Natural killer cell (primary cell): ENCODE results near the gene SYNGR4. TPM values are rescaled to one million over a fixed set of nuclear protein-coding genes. Genes with fewer than 3 reads are reported as not detected.

Source experiments
- ATAC-seq, 3 donors: fragments of 150-1000 bp in 2 of 3; fragments of 200-7000 bp in 1 of 3; cut with Tn5 transposase; 1 replicate in 1 of 3; 2 replicates in 2 of 3; pipeline ENCODE4 v1.10.0; 2021; ENCODE audit warnings: mild to moderate bottlenecking in 2 of 3, moderate library complexity in 2 of 3
- DNase-seq, 2 donors: peaks; one replicate each; pipeline versions ENCODE4 v3.0.0 to v3.0.0-alpha.2; 2013 to 2021; ENCODE audit warnings: mixed read lengths in 1 of 2
- H3K27ac ChIP-seq: one replicate; pipeline ENCODE4 v1.5.1; 2013; ENCODE audit warnings: mild to moderate bottlenecking, low read length
- H3K27me3 ChIP-seq: one replicate; pipeline ENCODE4 v1.6.1; 2013; ENCODE audit warnings: low read length; ENCODE audit not compliant: control insufficient read depth, insufficient read depth
- H3K36me3 ChIP-seq: one replicate; pipeline ENCODE4 v1.6.1; 2013; ENCODE audit warnings: low read length; ENCODE audit not compliant: control insufficient read depth, insufficient read depth
- H3K4me1 ChIP-seq: one replicate; pipeline ENCODE4 v1.6.1; 2013; ENCODE audit warnings: low read length; ENCODE audit not compliant: control insufficient read depth, insufficient read depth
- H3K4me3 ChIP-seq: one replicate; pipeline ENCODE4 v1.5.1; 2013; ENCODE audit warnings: low read length
- H3K9me3 ChIP-seq: one replicate; pipeline ENCODE4 v1.6.1; 2013; ENCODE audit warnings: low read length; ENCODE audit not compliant: control insufficient read depth, insufficient read depth
- H3K27ac Mint-ChIP-seq, 2 donors: one replicate each; pipeline ENCODE4 v1.8.0; 2022; ENCODE audit warnings: mild to moderate bottlenecking in 2 of 2, mixed read lengths in 2 of 2, moderate library complexity in 1 of 2
- H3K27me3 Mint-ChIP-seq, 2 donors: one replicate each; pipeline ENCODE4 v1.8.0; 2022; ENCODE audit warnings: low read depth in 2 of 2, mixed read lengths in 2 of 2
- H3K36me3 Mint-ChIP-seq: one replicate; pipeline ENCODE4 v1.8.0; 2022; ENCODE audit warnings: mixed read lengths
- H3K4me1 Mint-ChIP-seq, 2 donors: one replicate each; pipeline ENCODE4 v1.8.0; 2022; ENCODE audit warnings: mixed read lengths in 2 of 2
- H3K4me3 Mint-ChIP-seq: one replicate; pipeline ENCODE4 v1.8.0; 2022; ENCODE audit warnings: mild to moderate bottlenecking, moderate library complexity, mixed read lengths
- H3K9me3 Mint-ChIP-seq, 2 donors: one replicate each; pipeline ENCODE4 v1.8.0; 2022; ENCODE audit warnings: mixed read lengths in 2 of 2
- CTCF ChIP-seq: fragments of 200-600 bp; IDR thresholded peaks from one replicate; pipeline ENCODE4 v1.8.0; 2022; ENCODE audit warnings: antibody characterized with exemption
- WGBS: methylation state at CpG from one replicate; pipeline ENCODE4 v1.1.7; 2013; ENCODE audit warnings: missing lambda C conversion rate; ENCODE audit not compliant: insufficient coverage; 5-methylcytosine and 5-hydroxymethylcytosine counted together
- intact Hi-C: fragments of 100-400 bp; cut with micrococcal nuclease; formaldehyde crosslinking; loops from one replicate; pipeline ENCODE4 v1.14.2; 2022
- total RNA-seq, 4 donors: library from RNA; stranded (reverse); fragments of 120-200 nt in 1 of 4; gene quantifications; one replicate each; pipeline versions ENCODE4 v1.2.3 to v1.2.4, GENCODE V29; 2013 to 2022

The SYNGR4 gene
- total RNA-seq, 3 donors from 2014 or later (not counting 1 experiment from before 2014, with no cell fraction given) = not detected

GRCh38 chr19:48364598-48365348 is 606 bp downstream of the SYNGR4 start:
- Mint-ChIP-seq H3K9me3 (no peaks in the 10 kb centered on the region), H3K36me3 (no peaks in the 10 kb centered on the region), H3K4me1 (peaks cover 14 to 23% of the 10 kb centered on the region in 2 donors), H3K27me3 (no peaks in the 10 kb centered on the region), H3K4me3 (peak overlapping the region; percentile 90), H3K27ac (peak overlapping the region; percentile 90 to 99)
- DNase-seq (no peak), ATAC-seq (no peak)
- H3K27ac ChIP-seq = peak overlapping the region; percentile 94
- peak overlapping the region; percentile 55 for H3K4me3 ChIP-seq
- intact Hi-C loops = loop anchor here (1.0 to 5.0 kb wide), 3 partner anchors 26 to 42 kb away; partner anchors contain the start of gene KDELR1
- TF ChIP-seq CTCF = no peak
- no peaks in the 10 kb centered on the region for H3K9me3 ChIP-seq
- no peaks in the 10 kb centered on the region for H3K36me3 ChIP-seq
- H3K4me1 ChIP-seq = peaks cover 18% of the 10 kb centered on the region
- H3K27me3 ChIP-seq = no peaks in the 10 kb centered on the region
- 56% methylated on average over 9 of the region's 10 CpGs for WGBS

- no peak for ATAC-seq
- intact Hi-C loops = loop anchor here (2.0 kb wide), 1 partner anchor 25 kb away; the partner anchor contains the start of gene KDELR1
Observed at GRCh38 chr19:48365602-48366001, 1.4 kb downstream of the SYNGR4 start.

DNA sequence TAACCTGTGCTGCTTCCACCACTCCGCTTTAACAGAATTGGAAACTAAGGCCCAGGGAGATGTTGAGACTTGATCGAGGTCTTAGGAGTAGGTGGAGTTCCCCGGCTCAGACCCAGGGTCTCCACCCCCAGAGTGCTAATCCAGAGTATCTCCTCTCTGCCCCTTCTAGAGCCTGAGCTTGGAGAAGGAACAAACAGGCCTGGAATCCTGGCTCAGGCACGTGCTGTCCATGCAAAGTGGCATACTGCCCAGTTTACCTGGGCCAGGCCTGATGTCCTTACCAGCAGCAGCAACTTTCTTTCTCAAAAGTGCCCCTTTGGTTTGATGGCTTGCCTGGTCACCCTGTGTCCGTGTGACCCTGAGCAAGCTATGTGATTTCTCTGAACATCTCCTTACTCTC is 3.7 kb downstream of the SYNGR4 start:
- Mint-ChIP-seq H3K27me3 (no peaks in the 10 kb centered on the region), H3K36me3 (no peaks in the 10 kb centered on the region), H3K9me3 (no peaks in the 10 kb centered on the region), H3K4me1 (peaks cover 12 to 19% of the 10 kb centered on the region in 2 donors), H3K4me3 (no peak overlapping the region), H3K27ac (no peak overlapping the region)
- WGBS = 91% methylated on average over 4 of the region's 5 CpGs
- ATAC-seq (no peak), DNase-seq (no peak)
- H3K36me3 ChIP-seq = no peaks in the 10 kb centered on the region
- TF ChIP-seq CTCF = no peak
- no peaks in the 10 kb centered on the region for H3K27me3 ChIP-seq
- H3K9me3 ChIP-seq = no peaks in the 10 kb centered on the region
- intact Hi-C loops = loop anchor here (1.0 kb wide), 1 partner anchor 26 kb away; no protein-coding TSS in a partner anchor
- peaks cover 17% of the 10 kb centered on the region for H3K4me1 ChIP-seq
- H3K27ac ChIP-seq = no peak overlapping the region
- no peak overlapping the region for H3K4me3 ChIP-seq

More at GRCh38 chr19:48365602-48366001, 1.4 kb downstream of the SYNGR4 start:
- Mint-ChIP-seq H3K36me3 (no peaks in the 10 kb centered on the region), H3K4me1 (peaks cover 14 to 23% of the 10 kb centered on the region in 2 donors), H3K27ac (peak overlapping the region in 1 of 2 donors; percentile 99), H3K4me3 (no peak overlapping the region), H3K27me3 (no peaks in the 10 kb centered on the region), H3K9me3 (no peaks in the 10 kb centered on the region)
- peaks cover 18% of the 10 kb centered on the region for H3K4me1 ChIP-seq
- H3K4me3 ChIP-seq = no peak overlapping the region
- no peak for DNase-seq
- H3K36me3 ChIP-seq = no peaks in the 10 kb centered on the region
- no peak for TF ChIP-seq CTCF
- no peak overlapping the region for H3K27ac ChIP-seq
- no peaks in the 10 kb centered on the region for H3K9me3 ChIP-seq
- 97% methylated on average over 11 of the region's 11 CpGs for WGBS
- H3K27me3 ChIP-seq = no peaks in the 10 kb centered on the region
